OCI-LY7 (cell line): ENCODE data around the gene MACROD1. TPM values are rescaled to one million over a fixed set of nuclear protein-coding genes. Genes with fewer than 3 reads are reported as not detected.

ENCODE experiments used
- BruUV-seq: library from RNA; stranded (reverse); fragments of 400-500 nt; replicated peaks from 2 replicates; lab custom pipeline; 2021; lab: Mats Ljungman, UMichigan
- CTCF ChIA-PET: fragments of 300-600 bp; sonication (Branson Sonifier 250); formaldehyde crosslinking; loops from one replicate; lab custom pipeline; 2022; ENCODE audit warnings: antibody characterized with exemption; ENCODE audit not compliant: unreplicated experiment; lab: Charles Lee
- POLR2A ChIA-PET: fragments of 300-600 bp; sonication (Branson Sonifier 250); formaldehyde crosslinking; loops from one replicate; lab custom pipeline; 2022; ENCODE audit warnings: antibody characterized with exemption; lab: Charles Lee
- DNase-seq: peaks from one replicate; pipeline ENCODE4 v3.0.0-alpha.2; 2015; ENCODE audit warnings: low spot score
- H2AFZ ChIP-seq: fragments of 200-600 bp; sonication (generic), shearing (Covaris generic); 2 replicates; pipeline ENCODE4 v1.6.1; 2014; ENCODE audit warnings: mild to moderate bottlenecking, antibody characterized with exemption, low read length, moderate library complexity
- H3K27ac ChIP-seq: fragments of 200-600 bp; sonication (generic); 2 replicates; pipeline ENCODE4 v1.5.1; 2014; ENCODE audit warnings: mixed run types, low read depth, mild to moderate bottlenecking, moderate library complexity, low read length, inconsistent platforms; ENCODE audit not compliant: poor library complexity, severe bottlenecking
- H3K36me3 ChIP-seq: fragments of 200-600 bp; sonication (generic); 2 replicates; pipeline ENCODE4 v1.6.1; 2014; ENCODE audit warnings: mild to moderate bottlenecking, antibody characterized with exemption, low read length, moderate library complexity, mixed read lengths; ENCODE audit not compliant: insufficient read depth
- H3K4me1 ChIP-seq: fragments of 200-600 bp; sonication (generic); 2 replicates; pipeline ENCODE4 v1.5.1; 2014; ENCODE audit warnings: mild to moderate bottlenecking, low read length; ENCODE audit not compliant: insufficient read depth, poor library complexity, severe bottlenecking
- H3K4me2 ChIP-seq: fragments of 200-600 bp; sonication (generic); 2 replicates; pipeline ENCODE4 v1.6.1; 2014; ENCODE audit warnings: mild to moderate bottlenecking, low read length
- H3K4me3 ChIP-seq: fragments of 200-600 bp; sonication (generic); 2 replicates; pipeline ENCODE4 v1.5.1; 2014; ENCODE audit warnings: mild to moderate bottlenecking, low read depth, low read length; ENCODE audit not compliant: poor library complexity, severe bottlenecking
- H3K79me2 ChIP-seq: fragments of 200-600 bp; sonication (generic); 2 replicates; pipeline ENCODE4 v1.6.1; 2016; ENCODE audit warnings: low read depth, mild to moderate bottlenecking, low read length, moderate library complexity, mixed read lengths; ENCODE audit not compliant: insufficient read depth
- H3K9me2 ChIP-seq: fragments of 200-600 bp; sonication (generic); 2 replicates; pipeline ENCODE4 v1.6.1; 2016; ENCODE audit warnings: mild to moderate bottlenecking, low read length, mixed read lengths; ENCODE audit not compliant: insufficient read depth
- H3K9me3 ChIP-seq: fragments of 200-600 bp; sonication (generic); 2 replicates; pipeline ENCODE4 v1.6.1; 2014; ENCODE audit warnings: mild to moderate bottlenecking, mixed run types, low read length, mixed read lengths
- H4K20me1 ChIP-seq: fragments of 200-600 bp; sonication (generic); 2 replicates; pipeline ENCODE4 v1.6.1; 2014; ENCODE audit warnings: mild to moderate bottlenecking, antibody characterized with exemption, low read length, moderate library complexity, mixed read lengths; ENCODE audit not compliant: insufficient read depth
- EZH2phosphoT487 ChIP-seq: fragments of 200-600 bp; sonication (generic); IDR thresholded peaks from 2 replicates; pipeline ENCODE4 v1.6.1; 2018; ENCODE audit warnings: low read depth, borderline replicate concordance, mild to moderate bottlenecking, mixed run types, antibody characterized with exemption, low read length, moderate library complexity, mixed read lengths
- intact Hi-C: fragments of 100-400 bp; cut with micrococcal nuclease; formaldehyde crosslinking; loops from one replicate; pipeline ENCODE4 v1.10.0; 2022; ENCODE audit not compliant: unreplicated experiment
- total RNA-seq, 2 experiments: library from RNA; depleted of rRNA in 1 of 2; stranded (reverse); fragments of >200 nt in 1 of 2; shearing (Covaris generic) in 1 of 2; gene quantifications; 2 replicates each; pipeline ENCODE4 v1.2.3, GENCODE V29; 2014 to 2022
- TF ChIP-seq, protein P1 (sequence below): fragments of 200-600 bp; sonication (generic); conservative IDR thresholded peaks from 2 replicates; pipeline ENCODE4 v1.5.1; 2014; ENCODE audit warnings: mild to moderate bottlenecking, antibody characterized with exemption, low read length, moderate library complexity, mixed read lengths

Gene MACROD1
- total RNA-seq, 2 experiments from 2014 or later = 14.7 to 25.4 TPM

DNA sequence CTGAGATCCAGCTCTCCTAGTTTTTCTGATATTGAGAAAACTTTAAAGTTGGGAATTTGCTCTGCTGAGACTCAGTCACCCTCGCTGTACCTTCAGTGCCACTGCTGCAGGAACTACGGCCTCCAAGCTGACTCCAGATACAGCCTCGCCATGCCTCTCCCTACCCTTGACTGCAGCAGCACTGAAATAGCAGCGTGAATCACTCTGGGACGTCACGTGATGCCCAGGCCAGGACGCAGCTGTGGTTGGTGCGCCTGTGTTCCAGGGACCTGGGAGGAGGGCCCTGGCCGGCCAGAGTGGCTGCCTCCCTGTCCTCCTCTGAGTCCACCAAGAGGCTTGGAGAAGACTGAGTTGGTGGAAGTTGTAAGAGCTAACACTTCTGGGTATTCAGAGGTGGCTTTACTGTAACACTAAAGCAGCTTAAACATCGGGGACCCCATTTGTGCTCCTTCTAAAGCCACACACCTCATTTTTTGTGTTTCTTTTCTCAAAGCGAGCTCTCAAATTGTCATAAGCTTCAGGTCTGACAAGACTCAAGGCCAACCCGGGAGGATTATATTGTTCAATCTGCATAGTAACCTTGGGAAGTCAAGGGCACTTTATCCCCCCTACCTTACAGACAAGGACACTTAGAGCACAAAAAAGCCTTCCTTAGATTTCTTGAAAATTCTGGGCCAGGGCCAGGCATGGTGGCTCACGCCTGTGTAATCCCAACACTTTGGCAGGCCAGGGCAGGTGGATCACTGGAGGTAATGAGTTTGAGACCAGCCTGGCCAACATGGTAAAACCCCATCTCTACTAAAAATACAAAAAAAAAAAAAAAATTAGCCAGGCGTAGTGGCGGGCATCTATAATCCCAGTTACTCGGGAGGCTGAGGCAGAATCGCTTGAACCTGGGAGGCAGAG is 15.8 kb upstream of the MACROD1 start:
- Histone ChIP-seq H3K4me2 (peak overlapping the region; percentile 75), H3K27ac (peak overlapping the region; percentile 36), H4K20me1 (no peaks in the 10 kb centered on the region), H3K9me3 (no peaks in the 10 kb centered on the region), H3K9me2 (no peaks in the 10 kb centered on the region), H3K79me2 (peaks cover 22% of the 10 kb centered on the region), H2AFZ (peak overlapping the region; percentile 60), H3K4me1 (peaks cover 46% of the 10 kb centered on the region), H3K36me3 (0 out of 2 replicates have a peak, but pooled peaks cover 6% of the 10 kb centered on the region), H3K4me3 (peak overlapping the region; percentile 54)
- DNase-seq = peak; percentile 78
- CTCF ChIA-PET = no interaction called here
- intact Hi-C loops = no loop called here
- POLR2A ChIA-PET = interaction anchor here (0.7 to 2.0 kb wide), 4 partner anchors 23 to 1407 kb away, joined by 3 to 6 read pairs (median 6); partner anchors contain the start of genes FERMT3, PRDX5 and TRMT112
- TF ChIP-seq EZH2phosphoT487 = no peak
- TF ChIP-seq, protein P1, sequence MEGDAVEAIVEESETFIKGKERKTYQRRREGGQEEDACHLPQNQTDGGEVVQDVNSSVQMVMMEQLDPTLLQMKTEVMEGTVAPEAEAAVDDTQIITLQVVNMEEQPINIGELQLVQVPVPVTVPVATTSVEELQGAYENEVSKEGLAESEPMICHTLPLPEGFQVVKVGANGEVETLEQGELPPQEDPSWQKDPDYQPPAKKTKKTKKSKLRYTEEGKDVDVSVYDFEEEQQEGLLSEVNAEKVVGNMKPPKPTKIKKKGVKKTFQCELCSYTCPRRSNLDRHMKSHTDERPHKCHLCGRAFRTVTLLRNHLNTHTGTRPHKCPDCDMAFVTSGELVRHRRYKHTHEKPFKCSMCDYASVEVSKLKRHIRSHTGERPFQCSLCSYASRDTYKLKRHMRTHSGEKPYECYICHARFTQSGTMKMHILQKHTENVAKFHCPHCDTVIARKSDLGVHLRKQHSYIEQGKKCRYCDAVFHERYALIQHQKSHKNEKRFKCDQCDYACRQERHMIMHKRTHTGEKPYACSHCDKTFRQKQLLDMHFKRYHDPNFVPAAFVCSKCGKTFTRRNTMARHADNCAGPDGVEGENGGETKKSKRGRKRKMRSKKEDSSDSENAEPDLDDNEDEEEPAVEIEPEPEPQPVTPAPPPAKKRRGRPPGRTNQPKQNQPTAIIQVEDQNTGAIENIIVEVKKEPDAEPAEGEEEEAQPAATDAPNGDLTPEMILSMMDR = no peak
- no TSS peak for BruUV-seq

DNA sequence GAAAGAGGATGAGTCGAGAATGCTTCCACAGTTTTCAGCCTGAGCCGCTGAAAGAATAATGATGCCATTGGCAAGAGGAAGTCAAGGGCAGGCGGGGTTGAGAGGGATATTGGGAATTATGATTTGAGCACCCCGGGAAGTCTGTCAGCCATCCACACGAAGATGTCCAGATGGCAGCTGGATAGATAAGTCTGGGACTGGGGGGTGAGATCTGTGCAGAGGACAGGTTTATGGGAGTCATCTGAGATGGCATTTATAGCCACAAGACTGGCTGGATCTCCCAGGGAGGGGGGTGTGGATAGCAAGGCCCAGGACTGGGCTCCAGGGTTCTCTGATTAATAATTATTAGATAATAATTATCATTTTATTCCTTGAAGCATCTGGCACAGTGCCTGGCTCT is 15.0 kb upstream of the MACROD1 start:
- ChIA-PET CTCF (no interaction called here), POLR2A (interaction anchor here (1.6 to 2.0 kb wide), 2 partner anchors 26 to 137 kb away, joined by 5 to 6 read pairs; partner anchors contain the start of genes FERMT3, PRDX5 and TRMT112)
- no peaks in the 10 kb centered on the region for H3K9me2 ChIP-seq
- H3K27ac ChIP-seq = no peak overlapping the region
- DNase-seq = no peak
- H3K79me2 ChIP-seq = peaks cover 22% of the 10 kb centered on the region
- H2AFZ ChIP-seq = peak overlapping the region; percentile 60
- TF ChIP-seq EZH2phosphoT487 = no peak
- H3K9me3 ChIP-seq = no peaks in the 10 kb centered on the region
- BruUV-seq = no TSS peak
- H3K4me2 ChIP-seq = peak overlapping the region; percentile 75
- H3K4me3 ChIP-seq = peak overlapping the region; percentile 54
- 0 out of 2 replicates have a peak, but pooled peaks cover 6% of the 10 kb centered on the region for H3K36me3 ChIP-seq
- peaks cover 48% of the 10 kb centered on the region for H3K4me1 ChIP-seq
- intact Hi-C loops = no loop called here
- no peaks in the 10 kb centered on the region for H4K20me1 ChIP-seq

DNA sequence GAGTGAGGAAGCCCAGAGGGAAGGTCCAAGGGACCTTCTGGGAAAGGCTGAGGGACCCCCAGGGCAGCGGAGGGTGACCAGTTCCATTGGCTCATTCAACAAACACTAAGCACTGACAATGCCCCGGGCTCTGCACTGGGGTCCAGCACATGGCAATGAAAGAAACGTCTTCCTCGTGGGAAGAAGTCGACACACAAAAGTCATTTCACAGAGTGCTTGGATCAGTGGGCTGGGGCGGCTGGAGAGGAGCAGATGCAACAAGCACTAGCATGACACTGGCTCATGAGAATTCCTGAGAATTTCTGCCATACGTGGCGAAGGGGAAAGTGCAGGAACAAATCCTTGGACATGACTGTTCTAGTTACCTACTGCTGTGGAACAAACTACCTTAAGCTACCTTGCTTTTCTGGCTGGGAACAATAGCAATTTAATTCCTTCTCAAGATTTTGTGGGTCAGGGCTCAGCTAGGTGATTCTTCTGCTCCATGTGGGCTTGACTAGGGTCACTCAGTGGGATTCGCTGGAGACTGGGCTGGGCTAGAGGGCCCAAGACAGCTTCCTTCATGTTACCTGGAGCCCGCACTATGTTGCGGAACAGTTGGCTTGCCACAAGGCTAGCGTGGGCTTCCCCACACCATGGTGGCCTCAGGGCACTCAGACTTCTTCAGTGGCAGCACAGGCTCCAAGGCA is 13.2 kb upstream of the MACROD1 start:
- peaks cover 44% of the 10 kb centered on the region for H3K4me1 ChIP-seq
- POLR2A ChIA-PET = no interaction called here
- CTCF ChIA-PET = no interaction called here
- H3K36me3 ChIP-seq = 0 out of 2 replicates have a peak, but pooled peaks cover 6% of the 10 kb centered on the region
- DNase-seq = no peak
- intact Hi-C loops = no loop called here
- H3K9me2 ChIP-seq = no peaks in the 10 kb centered on the region
- H2AFZ ChIP-seq = no peak overlapping the region
- H3K9me3 ChIP-seq = no peaks in the 10 kb centered on the region
- no peak overlapping the region for H3K4me2 ChIP-seq
- peaks cover 10% of the 10 kb centered on the region for H3K79me2 ChIP-seq
- no peak for TF ChIP-seq EZH2phosphoT487
- TF ChIP-seq, protein P1 = no peak
- H4K20me1 ChIP-seq = no peaks in the 10 kb centered on the region
- no peak overlapping the region for H3K4me3 ChIP-seq
- H3K27ac ChIP-seq = no peak overlapping the region
- BruUV-seq = no TSS peak
